Right kidney (tissue), 1 donor: ENCODE results near the gene ABCA1.
"Not testable (repeated sequence)": the region's sequence is repeated elsewhere in the genome, so short reads cannot be mapped to it uniquely, and the experiment has no call there.

Source experiments
- DNase-seq: peaks from one replicate; pipeline ENCODE4 v3.0.0-alpha.2; 2016

Gene ABCA1

DNA sequence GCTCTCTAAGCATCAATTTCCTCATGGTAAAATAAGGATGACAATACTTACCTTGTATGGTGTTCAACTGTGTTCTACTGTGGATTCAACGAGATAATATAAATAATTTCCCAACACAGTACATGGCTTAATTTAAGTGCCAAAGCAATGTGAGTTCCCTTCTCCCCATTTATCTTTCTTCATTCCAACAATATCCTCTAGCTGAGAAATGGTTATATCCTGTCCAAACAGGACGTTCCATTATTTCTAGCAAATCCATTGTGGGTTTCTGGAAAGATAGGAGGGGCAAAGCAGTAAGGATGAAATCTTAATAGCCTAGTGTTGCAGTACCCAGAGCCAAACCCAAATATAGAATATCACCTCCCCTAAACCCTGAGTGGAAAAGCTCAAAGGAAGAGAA lies 22.0 kb downstream of the ABCA1 start:
- DNase-seq = no peak

DNA sequence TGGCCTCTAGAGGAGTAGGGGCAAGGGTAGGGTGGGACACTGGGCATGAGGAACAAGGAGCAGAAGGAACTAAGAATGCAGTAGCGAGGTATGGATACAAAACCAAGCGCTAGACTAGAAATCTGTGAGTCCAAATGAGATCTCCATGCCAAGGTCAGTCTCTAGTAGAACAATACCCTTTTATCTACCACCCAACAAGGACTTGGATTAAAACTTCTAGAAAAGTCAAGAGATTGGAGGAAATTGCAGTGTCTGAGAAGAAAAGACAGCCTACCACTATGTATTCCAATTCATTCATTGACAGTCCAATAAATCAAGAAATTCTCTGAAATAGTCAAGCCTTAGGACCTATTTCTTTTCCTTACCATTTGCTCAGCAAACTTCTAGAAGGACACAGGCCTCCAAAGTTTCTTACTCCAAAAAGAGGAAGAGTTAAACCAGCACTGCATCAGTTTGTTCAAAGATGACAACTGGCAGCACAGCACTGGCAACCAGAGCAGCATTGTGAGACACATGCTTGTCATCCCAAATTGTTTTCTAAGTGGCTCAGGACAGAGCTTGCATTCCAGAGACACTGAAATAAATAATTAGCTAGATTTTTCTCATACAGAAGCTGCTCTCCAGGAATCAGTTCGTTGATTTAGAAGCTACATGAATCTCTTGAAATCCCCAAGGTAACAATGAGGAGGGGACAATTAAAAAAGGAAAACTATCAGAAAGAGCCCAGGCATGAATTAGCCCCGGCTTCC lies 22.6 kb downstream of the ABCA1 start:
- no peak for DNase-seq

DNA sequence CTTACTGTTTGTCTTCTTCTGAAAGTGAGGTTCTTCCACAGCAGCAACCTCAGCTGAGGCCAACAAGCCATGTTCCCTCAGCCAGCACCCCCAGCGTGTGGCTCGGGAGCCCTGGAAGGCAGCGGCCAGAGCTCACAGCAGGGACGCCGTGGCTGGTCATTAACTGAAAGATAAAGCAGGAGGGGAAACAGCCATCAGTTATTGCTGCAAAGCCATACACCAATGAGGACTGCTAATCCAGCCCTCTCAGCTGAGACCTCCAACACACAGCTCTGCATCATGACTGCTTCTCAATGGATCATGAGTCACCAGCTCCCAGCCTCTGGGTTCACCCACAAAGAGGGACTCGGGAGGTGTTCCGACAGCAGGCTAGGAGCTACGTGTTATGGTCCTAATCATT lies 24.3 kb downstream of the ABCA1 start:
- DNase-seq = no peak

GRCh38 chr9:104900871-104901270 lies 27.1 kb downstream of the ABCA1 start:
- no peak for DNase-seq

DNA sequence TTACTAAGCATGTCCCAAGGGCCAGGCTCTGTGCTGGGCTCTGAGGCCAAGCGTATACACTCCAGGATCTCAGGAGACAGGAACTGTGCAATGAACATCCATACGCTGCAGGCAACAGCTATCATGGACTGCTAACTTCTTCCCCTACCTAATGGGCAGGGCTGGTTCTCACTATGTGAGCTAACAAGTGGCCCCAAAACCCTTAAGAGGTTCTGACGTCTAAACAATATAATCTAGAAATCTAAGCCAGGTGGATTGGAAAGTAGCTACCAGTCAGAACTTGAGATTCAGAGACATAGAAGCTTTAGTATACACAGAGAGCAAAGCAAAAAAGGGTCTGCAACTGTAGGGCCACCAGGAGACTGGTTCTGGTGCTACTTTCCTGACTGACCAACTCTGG lies 27.6 kb downstream of the ABCA1 start:
- DNase-seq = no peak

DNA sequence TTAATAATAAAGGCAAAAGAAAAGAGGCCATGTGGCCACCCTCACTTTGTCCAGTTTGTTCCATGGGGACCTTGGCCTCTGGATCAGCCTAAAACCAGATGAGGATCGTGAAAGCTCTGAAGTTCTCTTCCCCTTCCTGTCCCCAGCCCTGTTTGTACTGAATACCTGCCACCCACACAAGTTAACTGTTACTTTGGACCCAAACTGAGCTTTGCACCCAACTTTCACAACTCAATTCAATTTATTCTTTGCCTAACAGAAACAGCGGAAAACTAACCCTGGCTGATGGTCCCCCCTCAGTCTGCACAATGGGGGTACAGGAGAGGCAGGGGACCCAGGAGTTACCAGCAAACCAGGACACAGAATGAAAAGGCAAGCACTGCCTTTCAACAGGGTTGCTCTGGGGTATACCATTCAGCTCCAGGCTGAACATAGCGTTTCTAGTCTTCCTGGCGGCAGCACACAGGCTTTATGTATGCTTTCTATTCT lies 28.2 kb downstream of the ABCA1 start:
- DNase-seq = no peak

GRCh38 chr9:104898376-104898775 lies 29.6 kb downstream of the ABCA1 start:
- DNase-seq = not testable (repeated sequence)

DNA sequence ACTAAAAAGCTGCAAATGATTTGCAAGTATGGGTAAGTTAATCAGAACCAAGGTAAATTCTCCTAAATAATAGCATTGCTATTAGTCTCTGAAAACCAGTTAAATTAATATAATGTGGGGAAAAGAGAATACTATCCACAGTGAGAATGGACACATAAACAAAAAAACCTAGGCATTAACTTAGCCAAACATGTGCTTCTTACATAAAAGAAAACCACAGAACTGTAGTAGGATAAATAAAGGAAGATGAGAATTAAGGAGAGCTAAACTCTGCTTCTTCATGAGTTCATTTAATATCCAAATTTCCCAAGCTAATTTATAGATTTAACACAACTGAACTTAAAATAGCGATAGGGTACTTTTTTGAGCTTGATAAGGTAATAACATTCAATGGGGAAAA lies 31.8 kb downstream of the ABCA1 start:
- no peak for DNase-seq

DNA sequence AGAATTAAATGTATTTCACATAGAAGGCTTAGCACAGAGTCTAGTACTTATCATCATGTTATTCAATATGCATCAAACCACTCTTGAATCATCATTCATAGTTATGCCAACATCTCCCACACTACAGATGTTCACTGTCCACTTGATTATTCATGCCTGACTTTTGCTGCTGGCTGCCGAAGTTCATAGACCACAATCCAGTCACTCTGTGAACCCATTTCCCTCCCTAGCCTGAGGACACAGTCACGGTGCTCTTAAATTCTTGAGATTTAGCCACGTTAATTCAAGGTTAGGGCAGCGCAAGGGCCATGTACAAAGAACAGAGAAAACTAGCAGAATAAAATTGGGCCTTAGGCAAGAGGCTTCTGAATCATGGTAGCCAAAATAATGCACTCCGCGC lies 32.4 kb downstream of the ABCA1 start:
- no peak for DNase-seq

GRCh38 chr9:104892701-104893100 lies 35.3 kb downstream of the ABCA1 start:
- DNase-seq = no peak

DNA sequence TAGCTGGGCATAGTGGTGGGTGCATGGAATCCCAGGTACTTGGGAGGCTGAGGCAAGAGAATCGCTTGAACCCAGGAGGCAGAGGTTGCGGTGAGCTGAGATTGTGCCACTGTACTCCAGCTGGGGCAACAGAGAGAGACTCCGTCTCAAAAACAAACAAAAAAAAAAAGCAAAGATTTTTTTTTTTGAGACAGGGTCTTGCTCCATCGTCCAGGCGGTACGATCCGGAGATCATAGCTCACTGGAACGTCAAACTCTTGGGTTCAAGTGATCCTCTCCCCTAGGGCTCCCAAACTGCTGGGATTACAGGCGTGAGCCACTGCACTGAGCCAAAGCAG lies 37.6 kb downstream of the ABCA1 start:
- no peak for DNase-seq

GRCh38 chr9:104885818-104886709 lies 41.9 kb downstream of the ABCA1 start:
- no peak for DNase-seq

GRCh38 chr9:104883169-104883568 lies 44.8 kb downstream of the ABCA1 start:
- no peak for DNase-seq

DNA sequence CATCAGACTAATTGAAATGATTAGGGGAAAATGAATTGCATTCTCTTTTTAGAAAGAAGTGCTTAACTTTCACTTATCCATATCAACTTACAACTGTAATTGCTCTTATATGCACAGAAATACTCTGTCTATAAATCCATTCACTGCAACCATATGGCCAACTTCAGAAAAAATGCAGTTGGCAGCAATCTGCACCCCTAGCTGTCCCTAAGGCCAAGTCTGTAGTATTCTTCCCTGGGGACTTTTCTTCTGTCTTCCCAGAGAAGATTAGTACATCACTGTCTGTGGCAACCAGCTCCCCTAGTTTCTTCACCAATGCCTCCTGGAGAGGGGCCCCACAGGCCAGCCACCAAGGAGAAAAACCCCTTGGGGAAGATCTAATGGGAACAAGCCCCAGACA lies 45.4 kb downstream of the ABCA1 start:
- no peak for DNase-seq

GRCh38 chr9:104882086-104882485 lies 45.9 kb downstream of the ABCA1 start:
- DNase-seq = no peak

DNA sequence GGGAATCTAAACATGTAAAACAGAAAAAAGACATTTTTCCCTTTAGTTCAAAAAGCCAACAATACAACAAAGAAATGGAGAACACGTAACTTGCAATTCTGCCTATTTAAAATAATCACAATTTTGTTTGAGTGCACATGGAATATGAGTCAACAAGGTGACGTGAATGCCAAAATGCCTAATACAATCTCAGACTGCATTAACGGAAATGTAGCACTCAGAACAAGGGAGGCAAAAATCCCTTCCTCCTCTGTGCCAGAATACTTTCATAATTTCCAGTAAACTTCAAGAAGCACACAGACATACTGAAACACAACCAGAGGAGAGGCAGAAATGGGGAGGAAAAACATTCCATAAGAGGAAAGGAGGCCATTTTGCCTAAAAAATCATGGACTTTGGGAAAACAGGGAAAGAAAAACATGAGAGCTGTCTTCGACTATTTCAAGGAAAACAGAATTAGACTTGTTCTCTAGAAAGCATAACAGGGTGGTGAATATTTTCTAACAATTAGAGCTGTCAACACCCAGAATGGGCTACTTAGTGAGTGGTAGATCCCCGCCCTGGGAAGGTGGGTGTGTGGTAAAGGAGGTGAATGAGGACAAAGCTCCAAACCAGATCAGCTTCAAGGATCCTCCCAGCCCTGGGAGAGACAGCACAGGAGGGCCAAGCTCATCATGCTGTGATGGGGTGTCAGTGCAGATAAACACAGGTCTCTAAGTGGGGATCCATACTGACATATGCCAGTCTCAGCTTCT lies 48.2 kb downstream of the ABCA1 start:
- DNase-seq = no peak

GRCh38 chr9:104876587-104876986 lies 51.4 kb downstream of the ABCA1 start:
- DNase-seq = no peak

DNA sequence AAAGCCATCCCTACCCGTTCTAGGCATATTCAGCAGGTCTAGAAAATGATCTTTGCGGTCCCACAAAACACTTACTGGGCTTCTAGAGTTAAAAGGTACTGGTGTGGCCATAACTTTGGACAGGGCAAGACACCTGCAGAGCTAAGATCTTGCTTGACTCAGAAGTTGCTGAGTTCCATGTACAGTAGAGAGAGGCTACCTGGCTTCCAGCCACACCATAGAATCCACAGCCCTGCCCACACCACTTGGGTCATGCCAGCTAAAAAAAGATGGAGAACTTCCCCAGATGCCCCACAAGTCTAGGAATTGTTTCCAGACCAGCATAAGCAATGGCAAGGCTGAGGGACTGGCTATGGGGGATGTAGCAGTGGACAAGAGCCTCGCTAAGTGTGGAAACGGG lies 52.1 kb downstream of the ABCA1 start:
- no peak for DNase-seq

DNA sequence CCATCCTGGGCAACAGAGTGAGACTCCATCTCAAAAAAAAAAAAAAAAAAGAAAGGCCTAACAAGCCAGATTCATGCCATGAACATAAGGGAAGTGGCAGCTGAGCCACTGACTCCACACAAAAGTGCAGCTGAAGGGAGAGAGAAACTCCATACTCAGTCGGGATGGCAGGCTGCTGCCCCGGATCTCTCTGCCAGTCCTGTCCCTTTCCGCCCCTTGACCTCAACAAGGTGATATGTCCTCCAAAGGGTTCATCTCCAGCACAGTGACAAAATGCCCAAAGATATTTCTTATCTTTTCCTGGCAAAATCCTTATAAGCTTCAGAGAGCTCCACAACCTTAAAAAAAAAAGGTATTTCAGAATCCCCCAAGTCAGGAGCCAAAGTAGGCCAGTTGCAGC lies 52.6 kb downstream of the ABCA1 start:
- DNase-seq = no peak

- no peak for DNase-seq
These were observed 54.5 kb downstream of the ABCA1 start for GRCh38 chr9:104873489-104873850.

GRCh38 chr9:104872656-104873488 lies 55.1 kb downstream of the ABCA1 start:
- DNase-seq = no peak

DNA sequence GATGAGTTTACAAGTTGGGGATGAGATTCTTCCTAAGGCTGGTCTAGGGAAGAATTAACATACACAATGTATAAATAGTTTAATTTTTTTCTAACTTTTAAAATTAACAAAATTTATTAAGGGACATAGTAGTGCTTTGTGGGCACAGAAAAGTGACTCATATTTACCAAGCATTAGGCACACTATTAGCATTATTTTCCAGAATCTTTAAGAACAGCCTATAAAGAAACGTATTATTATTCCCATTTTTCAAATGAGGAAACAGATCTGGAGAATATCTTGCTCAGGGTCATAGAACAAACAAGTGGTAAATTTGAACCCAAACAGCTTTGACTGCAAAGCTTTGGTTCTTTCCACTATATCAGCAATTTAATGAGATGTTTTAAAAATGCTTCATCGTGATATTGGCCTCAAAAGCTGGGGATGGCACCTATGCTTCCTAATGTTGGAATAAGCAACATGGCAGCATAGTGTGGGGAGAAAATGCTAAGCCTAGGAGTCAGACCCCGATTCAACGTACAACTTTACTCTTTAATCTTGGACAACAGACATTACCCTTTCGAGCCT lies 55.9 kb downstream of the ABCA1 start:
- DNase-seq = no peak
